ENCODE data around the gene ACE2. TPM values are rescaled to one million over a fixed set of nuclear protein-coding genes. Genes with fewer than 3 reads are reported as not detected.

ACE2 gene
- total and polyA plus RNA-seq, 9 of the 15 experiments (the other 6 are each of a cell fraction or from before 2014, with no cell fraction given) = 0.03 to 0.09 (median 0.07) TPM; not detected in 6

DNA sequence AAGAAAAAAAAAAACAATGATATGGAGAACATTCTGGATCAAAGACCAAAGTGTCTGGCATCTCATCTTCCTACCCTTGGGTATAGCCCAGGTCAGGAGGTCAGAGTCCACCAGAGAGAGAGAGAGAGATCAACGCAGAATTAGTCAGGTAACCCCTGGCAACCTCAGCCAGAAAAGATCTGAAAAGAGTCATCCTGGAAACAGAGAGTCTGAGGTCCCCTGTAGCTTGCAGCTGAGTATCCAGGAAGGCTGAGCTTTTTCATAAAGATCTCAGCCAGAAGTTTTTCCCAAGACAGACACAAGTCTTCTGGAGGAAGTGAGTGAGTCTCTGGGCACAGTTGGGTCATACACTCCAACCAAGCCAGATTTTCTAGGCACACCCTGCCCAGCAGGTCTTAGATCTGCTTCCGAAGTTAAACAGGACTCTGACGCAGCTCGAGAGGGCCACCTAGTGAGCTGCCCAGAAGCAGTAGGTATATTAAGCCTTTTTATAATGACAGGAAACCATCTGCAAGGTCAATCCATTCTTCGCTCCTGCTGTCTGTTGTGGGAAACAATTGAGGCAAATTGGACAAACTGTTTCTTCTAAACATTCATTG is 35.7 kb downstream of the ACE2 start (continued):
- TF ChIP-seq, protein P1, sequence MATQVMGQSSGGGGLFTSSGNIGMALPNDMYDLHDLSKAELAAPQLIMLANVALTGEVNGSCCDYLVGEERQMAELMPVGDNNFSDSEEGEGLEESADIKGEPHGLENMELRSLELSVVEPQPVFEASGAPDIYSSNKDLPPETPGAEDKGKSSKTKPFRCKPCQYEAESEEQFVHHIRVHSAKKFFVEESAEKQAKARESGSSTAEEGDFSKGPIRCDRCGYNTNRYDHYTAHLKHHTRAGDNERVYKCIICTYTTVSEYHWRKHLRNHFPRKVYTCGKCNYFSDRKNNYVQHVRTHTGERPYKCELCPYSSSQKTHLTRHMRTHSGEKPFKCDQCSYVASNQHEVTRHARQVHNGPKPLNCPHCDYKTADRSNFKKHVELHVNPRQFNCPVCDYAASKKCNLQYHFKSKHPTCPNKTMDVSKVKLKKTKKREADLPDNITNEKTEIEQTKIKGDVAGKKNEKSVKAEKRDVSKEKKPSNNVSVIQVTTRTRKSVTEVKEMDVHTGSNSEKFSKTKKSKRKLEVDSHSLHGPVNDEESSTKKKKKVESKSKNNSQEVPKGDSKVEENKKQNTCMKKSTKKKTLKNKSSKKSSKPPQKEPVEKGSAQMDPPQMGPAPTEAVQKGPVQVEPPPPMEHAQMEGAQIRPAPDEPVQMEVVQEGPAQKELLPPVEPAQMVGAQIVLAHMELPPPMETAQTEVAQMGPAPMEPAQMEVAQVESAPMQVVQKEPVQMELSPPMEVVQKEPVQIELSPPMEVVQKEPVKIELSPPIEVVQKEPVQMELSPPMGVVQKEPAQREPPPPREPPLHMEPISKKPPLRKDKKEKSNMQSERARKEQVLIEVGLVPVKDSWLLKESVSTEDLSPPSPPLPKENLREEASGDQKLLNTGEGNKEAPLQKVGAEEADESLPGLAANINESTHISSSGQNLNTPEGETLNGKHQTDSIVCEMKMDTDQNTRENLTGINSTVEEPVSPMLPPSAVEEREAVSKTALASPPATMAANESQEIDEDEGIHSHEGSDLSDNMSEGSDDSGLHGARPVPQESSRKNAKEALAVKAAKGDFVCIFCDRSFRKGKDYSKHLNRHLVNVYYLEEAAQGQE (IDR thresholded peaks at IDR 0.05; ENCODE audit: borderline replicate concordance) = peak; percentile 94
- TF ChIP-seq, protein P1 (CRISPR knock-in tag; IDR thresholded peaks at IDR 0.05; ENCODE audit: low read depth) = no peak
